GM12878 (cell line): ENCODE results near the gene TEKT2. TPM values are rescaled to one million over a fixed set of nuclear protein-coding genes. Genes with fewer than 3 reads are reported as not detected.

Experiments used
- ATAC-seq: fragments of 200-7000 bp; cut with Tn5 transposase; 3 replicates; pipeline ENCODE4 v1.9.1; 2020; ENCODE audit warnings: mild to moderate bottlenecking, moderate library complexity
- BruUV-seq: library from RNA; stranded (reverse); fragments of 400-500 nt; replicated peaks from 2 replicates; lab custom pipeline; 2021; lab: Mats Ljungman, UMichigan
- CTCF ChIA-PET: fragments of 300-600 bp; sonication (Branson Sonifier 250); formaldehyde crosslinking; extraction: SDS; loops from one replicate; lab custom pipeline; 2021; ENCODE audit warnings: inconsistent platforms; lab: Yijun Ruan, JAX
- POLR2A ChIA-PET: fragments of 350-600 bp; formaldehyde crosslinking; extraction: SDS; loops from one replicate; lab custom pipeline; 2021; ENCODE audit warnings: inconsistent platforms; lab: Charles Lee
- RAD21 ChIA-PET: fragments of 300-600 bp; sonication (Branson Sonifier 250); formaldehyde crosslinking; loops from one replicate; lab custom pipeline; 2023; ENCODE audit warnings: antibody characterized with exemption; ENCODE audit not compliant: unreplicated experiment; lab: Charles Lee
- SMC1A ChIA-PET: fragments of 300-600 bp; sonication (Branson Sonifier 250); formaldehyde crosslinking; loops from one replicate; lab custom pipeline; 2023; ENCODE audit not compliant: unreplicated experiment, uncharacterized antibody; lab: Charles Lee
- DNase-seq: peaks from one replicate; pipeline ENCODE4 v3.0.0-alpha.2; 2011; ENCODE audit warnings: low read depth, low spot score
- FAIRE-seq: peaks from 3 replicates; lab custom pipeline; 2011; peaks lifted over from hg19 to GRCh38; lab: Jason Lieb, UNC
- H2AFZ ChIP-seq: 2 replicates; pipeline ENCODE4 v1.6.0; 2011; ENCODE audit warnings: low read depth, low read length, control low read depth; ENCODE audit not compliant: control insufficient read depth
- H3K27ac ChIP-seq: 2 replicates; pipeline ENCODE4 v1.5.1; 2011; ENCODE audit warnings: control low read depth; ENCODE audit not compliant: control insufficient read depth, insufficient read depth
- H3K27me3 ChIP-seq, 2 experiments: replicated peaks in 1 of 2; 2 replicates each; pipeline versions ENCODE4 v1.6.0 to v1.6.1; 2011; ENCODE audit warnings: low read length in 1 of 2; ENCODE audit not compliant: control insufficient read depth in 2 of 2, insufficient read depth in 2 of 2
- H3K36me3 ChIP-seq, 2 experiments: 2 replicates each; pipeline ENCODE4 v1.5.1; 2011; ENCODE audit warnings: low read length in 1 of 2; ENCODE audit not compliant: control insufficient read depth in 2 of 2, insufficient read depth in 2 of 2
- H3K4me1 ChIP-seq: 2 replicates; pipeline ENCODE4 v1.6.1; 2011; ENCODE audit warnings: mild to moderate bottlenecking, low read length, moderate library complexity, mixed read lengths; ENCODE audit not compliant: control insufficient read depth, insufficient read depth
- H3K4me2 ChIP-seq: 2 replicates; pipeline ENCODE4 v1.6.0; 2011; ENCODE audit warnings: control low read depth; ENCODE audit not compliant: control insufficient read depth, insufficient read depth
- H3K4me3 ChIP-seq: fragments of 200-600 bp; sonication (generic); 2 replicates; pipeline ENCODE4 v1.5.1; 2016
- H3K79me2 ChIP-seq: 2 replicates; pipeline ENCODE4 v1.6.0; 2011; ENCODE audit warnings: low read length; ENCODE audit not compliant: control insufficient read depth, insufficient read depth
- H3K9ac ChIP-seq: 2 replicates; pipeline ENCODE4 v1.8.0; 2011; ENCODE audit warnings: low read length, control low read depth, mixed read lengths; ENCODE audit not compliant: control insufficient read depth, insufficient read depth
- H3K9me3 ChIP-seq: replicated peaks from 3 replicates; pipeline ENCODE4 v1.5.1; 2011; ENCODE audit warnings: mild to moderate bottlenecking, low read length; ENCODE audit not compliant: control insufficient read depth, insufficient read depth
- H4K20me1 ChIP-seq: 2 replicates; pipeline ENCODE4 v1.6.0; 2011; ENCODE audit not compliant: control insufficient read depth, insufficient read depth
- BRCA1 ChIP-seq: IDR thresholded peaks from 2 replicates; pipeline ENCODE4 v1.6.1; 2011; ENCODE audit warnings: low read depth, low read length, improper control_type of control experiment
- CREM ChIP-seq: IDR thresholded peaks from 2 replicates; pipeline ENCODE4 v1.6.1; 2014; ENCODE audit warnings: antibody characterized with exemption, low read depth
- TCF3 ChIP-seq: IDR thresholded peaks from 2 replicates; pipeline ENCODE4 v1.6.1; 2012; ENCODE audit warnings: low read depth, mild to moderate bottlenecking, low read length, borderline replicate concordance; ENCODE audit not compliant: insufficient read depth
- WGBS: methylation state at CpG from one replicate; pipeline ENCODE4 v1.1.6; 2016; ENCODE audit warnings: low lambda C conversion rate; ENCODE audit not compliant: insufficient replicate concordance, insufficient coverage; ENCODE audit errors: missing lambda C conversion rate; 5-methylcytosine and 5-hydroxymethylcytosine counted together
- in situ Hi-C: fragments of 300-500 bp; cut with MboI; formaldehyde crosslinking; loops from 9 replicates; pipeline ENCODE4 v1.14.3; 2018; ENCODE audit warnings: mixed read lengths
- intact Hi-C: fragments of 100-400 bp; cut with micrococcal nuclease; formaldehyde crosslinking; loops from one replicate; pipeline ENCODE4 v1.14.2; 2022; ENCODE audit not compliant: unreplicated experiment
- polyA plus RNA-seq, 11 experiments: library from polyadenylated mRNA; depleted of rRNA in 4 of 11; unstranded in 6 of 11; stranded (reverse) in 5 of 11; fragments of >200 nt; fragmentation: Nextera tagmentation in 4 of 11; fragmentation: Illumina TruSeq in 1 of 11; extraction: Ambion mirVana in 4 of 11; extraction: Trizol in 1 of 11; gene quantifications; 1 replicate in 1 of 11; 2 replicates in 10 of 11; pipeline versions ENCODE4 v1.2.1 to v1.2.3, GENCODE V29; 2011 to 2016; ENCODE audit warnings: inconsistent platforms in 2 of 11, missing spikeins in 2 of 11, low read depth in 1 of 11
- total RNA-seq, 4 experiments: library from RNA; depleted of rRNA in 3 of 4; stranded (reverse); fragments of >200 nt in 3 of 4; fragmentation: Illumina TruSeq in 1 of 4; extraction: Trizol in 1 of 4; gene quantifications; 2 replicates each; pipeline versions ENCODE4 v1.2.1 to v1.2.3, GENCODE V29; 2013 to 2021
- TF ChIP-seq, protein P1 (sequence below): fragments of 150-350 bp; IDR thresholded peaks from 2 replicates; pipeline ENCODE4 v1.6.1; 2014; ENCODE audit warnings: mild to moderate bottlenecking, low read depth, low read length

Gene TEKT2
- total and polyA plus RNA-seq, 10 of the 15 experiments (the other 5 are each of a cell fraction or from before 2014, with no cell fraction given), result 0.07 to 0.13 TPM; not detected in 8

DNA sequence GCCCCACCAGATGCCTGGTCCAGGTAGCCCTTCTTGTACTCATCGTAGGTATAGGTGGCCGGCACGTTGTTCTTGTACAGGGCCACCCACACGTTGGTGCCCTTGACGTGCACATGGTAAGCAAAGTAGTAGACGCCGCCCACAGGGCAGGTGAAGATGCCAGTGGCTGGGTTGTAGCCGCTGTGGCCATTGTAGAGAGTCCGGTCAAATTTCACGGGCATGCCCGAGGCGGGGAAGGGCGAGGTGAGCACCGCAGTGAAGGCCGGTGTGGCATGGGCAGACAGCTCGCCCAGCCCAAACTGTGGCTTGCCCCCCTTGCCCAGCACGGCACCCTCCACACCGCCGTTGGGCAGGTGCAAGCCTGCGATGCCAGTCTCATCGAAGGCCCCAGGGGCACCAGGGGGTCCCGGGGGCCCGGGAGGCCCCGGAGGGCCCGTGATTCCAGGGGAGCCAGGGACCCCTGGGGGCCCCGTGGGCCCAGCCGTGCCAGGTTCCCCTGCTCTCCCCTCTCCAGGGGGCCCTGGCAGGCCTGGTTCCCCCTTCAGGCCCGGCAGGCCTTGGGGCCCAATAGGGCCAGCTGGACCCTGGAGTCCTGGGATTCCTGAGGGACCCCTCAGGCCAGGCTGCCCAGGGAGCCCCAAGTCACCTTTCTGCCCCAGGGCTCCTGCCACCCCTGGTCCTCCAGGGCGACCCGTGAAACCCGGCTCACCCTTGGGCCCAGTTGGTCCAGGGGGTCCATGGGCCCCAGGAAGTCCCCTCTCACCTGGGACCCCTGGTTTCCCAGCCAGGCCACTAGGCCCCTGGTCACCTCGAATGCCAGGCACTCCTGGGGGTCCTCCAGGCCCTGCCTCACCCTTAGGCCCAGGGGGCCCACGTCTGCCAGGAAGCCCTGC, 14.0 kb downstream of the TEKT2 start:
- Histone ChIP-seq H3K9me3 (no peaks in the 10 kb centered on the region), H3K27me3 (no peaks in the 10 kb centered on the region), H3K9ac (no peak overlapping the region), H4K20me1 (no peaks in the 10 kb centered on the region), H3K27ac (no peak overlapping the region), H3K4me3 (no peak overlapping the region), H3K4me1 (no peaks in the 10 kb centered on the region), H3K4me2 (no peak overlapping the region)
- DNase-seq (no peak), FAIRE-seq (no peak)
- no TSS peak for BruUV-seq
- ChIA-PET SMC1A (interaction anchor here (1.5 kb wide), 1 partner anchor 37 kb away, joined by 5 read pairs; no protein-coding TSS in a partner anchor), CTCF (interaction anchor here (0.9 to 1.7 kb wide), 4 partner anchors 37 to 324 kb away, joined by 3 to 9 read pairs (median 4); no protein-coding TSS in a partner anchor)
- 85% methylated on average over 31 of the region's 33 CpGs for WGBS
- in situ Hi-C loops (no loop called here), intact Hi-C loops (loop anchor here (2.0 to 5.0 kb wide), 2 partner anchors 189 to 324 kb away; no protein-coding TSS in a partner anchor)
- TF ChIP-seq BRCA1 (no peak), CREM (no peak), TCF3 (no peak)
- TF ChIP-seq, protein P1, sequence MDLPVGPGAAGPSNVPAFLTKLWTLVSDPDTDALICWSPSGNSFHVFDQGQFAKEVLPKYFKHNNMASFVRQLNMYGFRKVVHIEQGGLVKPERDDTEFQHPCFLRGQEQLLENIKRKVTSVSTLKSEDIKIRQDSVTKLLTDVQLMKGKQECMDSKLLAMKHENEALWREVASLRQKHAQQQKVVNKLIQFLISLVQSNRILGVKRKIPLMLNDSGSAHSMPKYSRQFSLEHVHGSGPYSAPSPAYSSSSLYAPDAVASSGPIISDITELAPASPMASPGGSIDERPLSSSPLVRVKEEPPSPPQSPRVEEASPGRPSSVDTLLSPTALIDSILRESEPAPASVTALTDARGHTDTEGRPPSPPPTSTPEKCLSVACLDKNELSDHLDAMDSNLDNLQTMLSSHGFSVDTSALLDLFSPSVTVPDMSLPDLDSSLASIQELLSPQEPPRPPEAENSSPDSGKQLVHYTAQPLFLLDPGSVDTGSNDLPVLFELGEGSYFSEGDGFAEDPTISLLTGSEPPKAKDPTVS, result no peak
- TF ChIP-seq, all 136 proteins: peak for 0
- no peak for ATAC-seq
- peaks cover 5 to 11% of the 10 kb centered on the region in 2 experiments for H3K36me3 ChIP-seq
- ChIA-PET POLR2A (no interaction called here), RAD21 (interaction anchor here (0.8 to 1.1 kb wide), 2 partner anchors 37 to 52 kb away, joined by 3 read pairs; no protein-coding TSS in a partner anchor)
- H3K79me2 ChIP-seq, result no peaks in the 10 kb centered on the region
- no peak overlapping the region for H2AFZ ChIP-seq
